Ovary (tissue), 3 donors: Measurements from ENCODE around the gene PGM5.

Experiments
- EP300 ChIP-seq: sonication (generic); formaldehyde crosslinking; IDR thresholded peaks from one replicate; pipeline ENCODE4 v1.6.1; 2017; ENCODE audit warnings: antibody characterized with exemption
- POLR2A ChIP-seq: fragments of 450-650 bp; IDR thresholded peaks from one replicate; pipeline ENCODE4 v1.6.1; 2017; ENCODE audit warnings: antibody characterized with exemption, mild to moderate bottlenecking, moderate library complexity
- TF ChIP-seq, protein P1 (sequence below), 3 donors: fragments of 450-650 bp in 2 of 3; fragments of 200-600 bp in 1 of 3; IDR thresholded peaks; one replicate each; pipeline versions ENCODE4 v1.5.1 to v1.8.0; 2016 to 2022; ENCODE audit warnings: antibody characterized with exemption in 3 of 3, mild to moderate bottlenecking in 1 of 3
- donor health status: DM: no; HTN: no; CAD: no.

DNA sequence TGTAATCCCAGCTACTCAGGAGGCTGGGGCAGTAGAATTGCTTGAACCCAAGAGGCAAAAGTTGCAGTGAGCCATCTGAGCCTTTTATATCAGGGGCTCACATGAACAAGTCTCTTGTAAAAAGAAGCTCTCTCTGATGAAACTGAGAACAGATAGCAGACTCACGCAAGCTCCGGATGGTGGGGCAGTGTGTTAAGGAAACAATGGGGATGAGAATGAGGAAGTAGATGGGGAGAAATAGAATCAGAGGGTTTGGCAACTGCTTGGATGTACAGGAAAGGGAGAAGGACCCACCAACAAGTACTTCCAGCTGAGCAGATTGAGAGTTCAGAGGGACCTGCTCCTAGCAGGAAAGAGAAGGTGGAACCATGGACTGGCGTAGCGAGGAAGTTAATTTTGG, 165.7 kb downstream of the PGM5 start:
- TF ChIP-seq POLR2A (no peak), EP300 (no peak)
- TF ChIP-seq, protein P1, sequence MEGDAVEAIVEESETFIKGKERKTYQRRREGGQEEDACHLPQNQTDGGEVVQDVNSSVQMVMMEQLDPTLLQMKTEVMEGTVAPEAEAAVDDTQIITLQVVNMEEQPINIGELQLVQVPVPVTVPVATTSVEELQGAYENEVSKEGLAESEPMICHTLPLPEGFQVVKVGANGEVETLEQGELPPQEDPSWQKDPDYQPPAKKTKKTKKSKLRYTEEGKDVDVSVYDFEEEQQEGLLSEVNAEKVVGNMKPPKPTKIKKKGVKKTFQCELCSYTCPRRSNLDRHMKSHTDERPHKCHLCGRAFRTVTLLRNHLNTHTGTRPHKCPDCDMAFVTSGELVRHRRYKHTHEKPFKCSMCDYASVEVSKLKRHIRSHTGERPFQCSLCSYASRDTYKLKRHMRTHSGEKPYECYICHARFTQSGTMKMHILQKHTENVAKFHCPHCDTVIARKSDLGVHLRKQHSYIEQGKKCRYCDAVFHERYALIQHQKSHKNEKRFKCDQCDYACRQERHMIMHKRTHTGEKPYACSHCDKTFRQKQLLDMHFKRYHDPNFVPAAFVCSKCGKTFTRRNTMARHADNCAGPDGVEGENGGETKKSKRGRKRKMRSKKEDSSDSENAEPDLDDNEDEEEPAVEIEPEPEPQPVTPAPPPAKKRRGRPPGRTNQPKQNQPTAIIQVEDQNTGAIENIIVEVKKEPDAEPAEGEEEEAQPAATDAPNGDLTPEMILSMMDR (IDR thresholded peaks at IDR 0.05) = no peak
